HG03066 (cell line): ENCODE data around the gene ZNF576.
"Not testable (repeated sequence)": the region's sequence is repeated elsewhere in the genome, so short reads cannot be mapped to it uniquely, and the experiment has no call there.

Experiments
- ATAC-seq: cut with Tn5 transposase; IDR thresholded peaks from one replicate; pipeline ENCODE4 v1.9.1; 2021; ENCODE audit warnings: low read depth; ENCODE audit not compliant: unreplicated experiment

ZNF576 gene

DNA sequence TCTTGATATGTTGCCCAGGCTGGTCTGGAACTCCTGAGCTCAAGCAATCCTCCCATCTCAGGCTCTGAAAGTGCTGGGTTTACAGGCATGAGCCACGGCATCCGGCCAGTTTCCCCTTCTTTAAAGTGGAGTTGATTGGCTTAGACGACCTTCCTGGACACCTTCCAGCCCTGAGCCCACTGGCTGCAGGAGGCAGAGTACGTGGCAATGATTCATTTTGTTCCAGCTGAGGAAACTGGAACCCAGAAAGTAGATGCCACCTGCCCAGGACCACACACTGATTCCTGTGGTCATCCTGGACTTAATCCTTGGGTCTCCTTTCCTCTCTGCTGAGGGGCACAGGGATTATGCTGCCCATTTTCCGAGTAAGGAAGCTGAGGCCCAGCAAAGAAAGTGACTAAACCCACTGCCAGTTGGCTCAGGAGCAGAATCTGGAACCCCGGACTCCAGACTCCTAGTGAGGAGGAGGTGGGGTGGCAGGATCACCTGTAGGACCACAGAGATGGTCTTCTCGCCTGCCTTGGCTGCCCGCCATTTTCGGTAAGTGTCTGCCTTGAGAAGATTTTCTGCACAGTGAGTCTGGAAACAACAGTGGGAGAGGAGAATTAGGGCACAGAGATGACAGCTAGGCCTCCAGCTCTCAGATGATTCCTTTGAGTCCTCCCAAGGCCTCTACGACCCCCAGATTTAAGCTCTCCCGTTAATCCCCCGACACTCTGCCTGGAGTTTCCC lies 21.8 kb upstream of the ZNF576 start:
- no peak for ATAC-seq

DNA sequence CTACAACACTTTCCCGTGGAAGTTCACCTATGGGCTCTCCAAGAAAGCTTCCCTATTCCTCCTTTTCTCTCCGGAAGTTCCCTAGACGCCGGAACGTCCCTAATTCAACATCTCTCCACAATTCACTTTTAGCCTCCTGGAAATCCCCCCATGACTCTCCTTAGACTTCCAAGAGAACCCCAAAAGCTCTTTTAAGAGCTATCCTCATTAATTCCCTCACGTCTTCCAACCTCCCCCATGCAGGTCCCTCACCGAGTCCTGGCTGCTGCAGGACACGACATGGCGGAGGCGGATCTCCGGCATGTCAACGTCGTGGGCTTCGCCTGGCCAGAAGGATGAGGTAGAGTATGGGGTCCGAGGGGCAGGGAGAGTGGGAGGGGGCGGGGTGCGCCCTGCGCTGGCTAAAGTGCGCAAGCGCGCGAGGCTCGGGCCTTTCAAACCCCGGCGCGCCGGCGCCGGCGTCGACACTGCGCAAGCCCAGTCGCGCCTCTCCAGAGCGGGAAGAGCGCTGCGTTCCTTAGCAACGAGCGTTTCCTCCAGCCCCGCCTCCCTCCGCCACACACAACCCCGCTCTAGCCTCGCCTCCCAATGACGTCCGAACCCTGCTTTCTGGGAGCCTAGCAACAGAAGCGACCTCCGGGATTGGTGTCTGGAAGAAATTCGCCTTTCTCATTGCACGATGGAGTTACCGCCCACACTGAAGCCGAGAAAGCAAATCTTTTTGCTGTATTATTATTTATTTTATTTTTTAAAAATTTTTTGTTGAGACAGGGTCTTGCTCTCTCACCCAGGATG lies 21.0 kb upstream of the ZNF576 start, which contains the start of the genes PINLYP and XRCC1:
Gene PINLYP, plus strand, starts transcription at position 646 of the 795 bp plus-strand sequence. CDS start 1,391 bp downstream, outside the sequence.
Gene XRCC1, minus strand, starts transcription at position 372 of the 795 bp plus-strand sequence. Its CDS starts 69 bp downstream, at position 303.
- peak; percentile 98 for ATAC-seq

DNA sequence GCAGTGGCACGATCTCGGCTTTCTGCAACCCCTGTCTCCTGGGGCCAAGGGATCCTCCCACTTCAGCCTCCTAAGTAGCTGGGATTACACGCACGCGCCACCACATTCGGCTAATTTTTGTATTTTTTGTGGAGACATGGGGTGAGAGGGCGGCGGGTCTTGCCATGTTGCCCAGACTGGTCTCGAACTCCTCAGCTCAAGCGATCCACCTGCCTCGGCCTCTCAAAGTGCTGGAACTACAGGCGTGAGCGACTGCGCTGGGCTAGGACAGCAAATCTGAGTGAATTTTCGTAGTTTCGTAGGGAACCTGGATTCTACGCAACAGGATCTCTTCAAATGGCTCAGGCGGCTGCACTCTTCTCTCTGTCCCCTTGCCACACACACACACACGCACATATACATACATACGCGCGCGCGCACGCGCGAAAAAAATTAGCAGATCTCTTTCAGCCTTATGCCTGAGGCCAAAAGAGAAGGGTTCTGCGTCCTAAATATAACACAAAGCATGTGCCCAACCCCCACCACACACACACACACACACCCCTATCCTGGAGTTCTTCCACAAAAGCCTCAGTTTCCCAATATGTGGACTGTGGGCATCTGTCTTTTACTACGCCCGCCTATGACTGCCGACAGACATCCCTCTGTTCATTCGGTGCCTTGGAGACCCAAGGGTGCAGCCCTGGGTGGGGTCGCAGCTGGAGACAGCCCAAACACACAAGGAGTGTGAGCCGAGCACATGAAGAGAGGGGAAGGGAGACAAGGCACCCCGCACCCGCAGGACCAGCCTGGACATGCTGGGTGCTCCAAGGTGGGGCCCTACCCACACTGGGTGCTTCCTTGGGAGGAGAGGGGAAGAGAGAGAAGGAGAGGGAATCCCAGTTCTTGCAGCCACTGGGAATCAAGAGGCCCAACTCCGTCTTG lies 20.2 kb upstream of the ZNF576 start:
- no peak for ATAC-seq

DNA sequence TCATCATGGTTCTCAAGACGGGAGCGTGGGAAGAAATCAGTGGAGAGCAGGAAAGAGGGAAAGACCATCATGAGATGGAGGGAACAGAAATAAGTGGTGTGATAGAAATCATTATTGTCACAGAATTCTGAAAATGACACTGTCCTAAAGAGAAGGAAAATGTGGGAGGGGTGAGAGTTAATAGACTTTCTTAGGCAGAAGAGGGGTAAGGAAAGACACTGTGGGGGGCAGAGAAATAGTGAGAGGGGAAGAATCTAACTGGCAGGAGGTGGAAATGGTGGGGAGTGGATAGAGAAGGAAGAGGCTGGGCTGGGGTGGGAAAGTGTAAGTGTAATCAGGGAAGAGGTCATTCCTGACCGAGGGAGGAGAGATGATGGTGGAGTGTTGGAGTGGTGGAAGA lies 17.6 kb upstream of the ZNF576 start:
- ATAC-seq, result no peak

DNA sequence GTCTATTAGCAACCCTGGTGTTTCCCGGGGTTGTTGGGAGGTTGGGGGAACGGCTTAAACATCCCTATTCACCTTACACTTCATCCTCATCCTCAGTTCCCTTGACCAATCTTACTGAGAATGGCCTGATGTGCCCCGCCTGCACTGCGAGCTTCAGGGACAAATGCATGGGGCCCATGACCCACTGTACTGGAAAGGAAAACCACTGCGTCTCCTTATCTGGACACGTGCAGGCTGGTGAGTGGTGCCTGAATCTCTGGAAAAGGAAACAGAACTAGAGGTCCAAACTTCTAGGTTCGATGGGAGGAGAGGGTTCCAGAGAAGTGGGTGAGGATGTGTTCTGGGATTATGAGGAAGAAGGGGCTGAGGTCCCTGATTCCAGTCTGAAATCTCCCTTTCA lies 14.9 kb upstream of the ZNF576 start:
- ATAC-seq, result no peak

DNA sequence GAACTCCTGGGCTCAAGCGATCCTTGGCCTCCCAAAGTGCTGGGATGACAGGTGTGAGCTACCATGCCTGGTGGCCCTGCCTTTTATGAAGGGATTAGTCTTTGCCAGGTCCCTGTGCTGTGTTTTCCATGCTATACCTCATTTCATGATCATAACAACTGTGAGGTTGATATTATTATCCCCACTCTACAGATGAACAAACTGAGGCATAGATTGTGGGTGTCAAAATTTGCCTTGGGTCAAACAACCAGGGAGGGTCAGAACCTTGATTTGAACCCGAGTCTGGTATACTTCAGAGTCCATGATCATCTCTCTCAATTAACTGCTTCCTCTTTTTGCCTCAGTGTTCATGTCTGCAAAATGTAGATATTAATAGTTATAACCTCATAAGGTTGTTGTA lies 13.9 kb upstream of the ZNF576 start:
- no peak for ATAC-seq

DNA sequence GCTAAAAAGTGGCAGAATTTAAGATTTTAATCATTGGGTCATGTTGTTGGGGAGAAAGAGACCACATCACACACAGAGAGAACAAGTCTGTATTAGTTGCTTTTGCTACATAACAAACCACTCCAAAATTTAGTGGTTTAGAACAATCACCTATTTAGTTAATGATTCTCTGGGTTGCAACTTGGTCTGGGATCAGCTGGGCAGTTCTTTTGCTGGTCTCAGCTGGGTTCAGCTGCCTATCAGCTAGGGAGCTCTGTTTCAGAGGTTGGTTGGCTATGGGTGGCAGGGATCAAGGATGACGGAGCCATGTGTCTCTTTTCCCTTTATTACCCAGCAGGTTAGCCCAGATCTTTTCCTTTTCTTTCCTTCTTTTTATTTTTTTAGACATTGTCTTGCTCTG lies 11.9 kb upstream of the ZNF576 start:
- ATAC-seq, result no peak

DNA sequence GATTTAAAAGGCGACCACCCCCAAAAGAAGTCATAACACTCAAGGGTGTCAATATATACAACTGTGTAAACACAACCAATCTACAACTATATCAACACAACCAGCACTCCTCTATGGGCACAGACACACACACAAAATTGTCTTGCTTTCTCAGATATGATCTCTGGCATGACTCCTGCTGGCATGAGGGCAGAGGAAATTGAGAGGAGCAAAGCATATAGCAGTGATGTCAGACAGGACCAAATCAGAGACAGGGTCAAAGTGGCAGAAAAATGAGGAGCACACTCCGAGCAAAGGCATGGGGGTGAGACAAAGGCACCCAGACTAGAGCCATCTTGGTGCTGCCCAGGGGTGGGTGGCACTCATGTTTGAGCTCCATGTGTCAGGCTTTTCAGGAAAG lies 10.0 kb upstream of the ZNF576 start:
- no peak for ATAC-seq

DNA sequence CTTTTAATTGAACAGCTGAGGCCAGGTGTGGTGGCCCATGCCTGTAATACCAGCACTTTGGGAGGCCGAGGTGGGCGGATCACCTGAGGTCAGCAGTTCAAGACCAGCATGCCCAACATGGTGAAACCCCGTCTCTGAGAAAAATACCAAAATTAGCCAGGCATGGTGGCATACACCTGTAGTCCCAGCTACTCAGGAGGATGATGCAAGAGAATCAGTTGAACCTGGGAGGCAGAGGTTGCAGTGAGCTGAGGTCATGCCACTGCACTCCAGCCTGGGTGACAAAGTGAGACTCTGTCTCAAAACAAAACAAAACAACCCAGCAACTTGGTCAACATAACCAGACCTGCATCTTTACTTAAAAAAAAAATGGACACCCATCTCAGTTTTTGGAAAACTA lies 9.4 kb upstream of the ZNF576 start:
- ATAC-seq, result not testable (repeated sequence)

DNA sequence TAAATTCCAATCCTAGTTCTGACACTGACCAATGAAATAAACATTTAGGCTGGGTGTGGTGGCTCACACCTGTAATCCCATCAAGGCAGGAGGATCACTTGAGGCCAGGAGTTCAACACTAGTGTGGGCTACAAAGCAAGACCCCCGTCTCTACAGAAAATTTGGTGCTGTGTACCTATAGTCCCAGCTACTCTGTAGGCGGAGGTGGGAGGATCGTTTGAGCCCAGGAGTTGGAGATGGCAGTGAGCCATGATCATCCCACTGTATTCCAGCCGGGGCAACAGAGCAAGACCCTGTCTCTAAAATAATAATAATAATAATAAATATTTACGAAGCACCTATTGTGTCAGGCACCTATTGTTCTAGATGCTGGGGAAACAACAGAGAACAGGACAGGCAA lies 7.1 kb upstream of the ZNF576 start:
- no peak for ATAC-seq

DNA sequence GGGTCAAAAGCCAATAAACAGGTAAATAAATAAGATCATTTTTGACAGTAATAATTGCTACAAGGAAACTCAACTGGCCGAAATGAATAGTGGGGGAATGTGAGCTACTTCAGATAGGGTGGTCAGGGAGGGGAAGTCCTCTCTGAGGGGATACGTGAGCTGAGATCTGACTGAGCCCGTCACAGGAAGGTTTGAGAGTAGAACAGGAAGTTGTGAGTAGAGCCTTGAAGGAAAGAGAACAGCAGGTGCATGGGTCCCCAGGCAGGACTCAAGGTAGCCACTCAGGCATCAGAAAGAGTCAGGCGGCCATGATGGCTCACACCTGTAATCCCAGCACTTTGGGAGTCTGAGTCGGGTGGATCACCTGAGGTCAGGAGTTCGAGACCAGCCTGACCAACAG lies 6.7 kb upstream of the ZNF576 start:
- ATAC-seq, result no peak

DNA sequence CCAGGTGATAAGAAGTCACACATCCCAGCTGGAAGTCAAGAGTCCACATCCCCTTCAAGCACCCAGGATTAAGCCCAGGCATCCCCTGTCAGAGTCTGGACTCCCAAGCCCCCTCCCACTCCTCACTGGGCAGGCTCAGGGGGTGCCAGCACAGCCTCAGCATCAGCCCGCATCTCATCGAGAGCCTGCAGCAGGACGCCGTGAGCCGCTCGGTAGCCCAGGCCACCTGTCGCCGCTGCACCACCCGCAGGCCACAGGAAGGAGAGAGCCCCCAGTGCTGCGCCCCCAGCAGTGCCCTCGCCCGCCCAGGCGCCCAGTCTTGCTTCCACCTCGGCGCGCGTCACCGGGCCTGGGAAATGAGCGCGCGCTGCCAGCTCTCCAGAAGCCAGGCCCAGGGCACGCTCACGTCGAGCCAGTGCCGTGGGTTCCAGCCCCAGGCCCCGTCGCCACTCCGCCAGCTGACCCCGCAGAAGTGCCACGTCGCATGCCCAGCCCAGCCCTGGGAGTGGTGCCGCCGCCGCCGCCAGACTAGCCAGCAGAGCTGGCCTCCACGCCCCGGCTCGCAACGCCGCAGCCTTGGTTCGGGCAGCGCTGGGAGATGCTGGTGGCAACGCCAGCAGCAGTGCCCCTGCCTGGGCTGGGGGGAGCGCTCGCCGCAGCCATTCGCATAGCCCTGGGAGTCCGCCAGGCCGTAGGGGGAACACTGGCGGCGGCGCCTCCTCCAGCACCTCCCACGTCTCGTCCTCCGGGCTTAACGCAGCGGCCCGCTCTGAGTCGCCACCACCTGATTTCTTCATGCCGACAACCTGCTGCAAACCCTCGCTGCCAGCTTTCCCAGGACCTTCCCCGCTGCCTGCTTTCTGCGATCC lies 4.3 kb upstream of the ZNF576 start:
- ATAC-seq, result no peak

DNA sequence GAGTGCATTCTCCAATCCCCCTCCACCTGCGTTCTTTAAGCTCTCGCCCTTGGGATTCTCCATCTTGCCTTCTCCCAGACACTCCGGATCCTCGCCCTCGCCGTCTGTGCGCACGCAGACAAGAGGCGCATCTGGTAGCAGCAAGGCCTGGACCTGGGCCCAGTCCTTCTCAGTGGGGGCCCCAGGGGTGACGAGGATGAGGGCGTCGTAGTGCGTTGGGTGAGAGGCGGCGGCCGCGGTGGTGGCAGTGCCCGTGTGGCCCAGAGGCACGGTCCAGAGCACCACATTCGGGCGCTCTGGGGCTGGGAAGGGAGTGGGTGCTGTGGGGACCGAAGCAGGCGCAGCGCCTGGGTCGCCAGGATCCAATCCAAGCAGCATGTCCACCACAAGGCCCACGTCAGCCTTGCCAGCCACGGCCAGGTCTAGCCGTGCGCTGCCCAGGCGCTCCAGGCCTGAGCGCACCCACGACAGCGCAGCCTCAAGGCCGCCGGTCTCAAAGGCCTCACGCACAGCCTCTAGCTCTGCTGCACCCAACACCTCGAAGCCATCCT lies 3.5 kb upstream of the ZNF576 start:
- ATAC-seq, result no peak

DNA sequence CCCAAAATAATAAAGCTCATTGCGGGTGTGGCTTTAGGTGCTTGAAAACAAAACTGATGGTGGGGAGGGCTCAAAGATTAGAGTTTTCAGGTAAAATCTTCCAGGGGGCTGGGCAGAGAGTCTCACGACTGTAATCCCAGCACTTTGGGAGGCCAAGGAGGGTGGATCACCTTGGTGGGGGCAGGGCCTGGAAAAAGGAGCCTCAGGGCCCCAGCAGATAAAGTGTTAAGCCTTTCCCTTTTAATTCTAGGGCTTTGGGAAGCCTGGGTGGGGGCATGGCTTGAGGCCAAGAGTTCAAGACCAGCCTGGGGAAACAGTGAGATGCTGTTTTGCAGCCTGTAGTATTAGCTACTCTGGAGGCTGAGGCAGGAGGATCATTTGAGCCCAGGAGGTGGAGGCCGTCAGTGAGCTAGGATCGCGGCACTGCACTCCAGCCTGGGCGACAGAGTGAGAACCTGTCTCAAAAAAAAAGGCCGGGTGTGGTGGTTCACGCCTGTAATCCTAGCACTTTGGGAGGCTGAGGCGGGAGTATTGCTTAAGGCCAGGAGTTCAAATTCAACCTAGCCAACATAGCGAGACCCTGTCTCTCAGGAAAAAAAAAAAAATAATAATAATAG lies 2.2 kb upstream of the ZNF576 start:
- ATAC-seq, result no peak

DNA sequence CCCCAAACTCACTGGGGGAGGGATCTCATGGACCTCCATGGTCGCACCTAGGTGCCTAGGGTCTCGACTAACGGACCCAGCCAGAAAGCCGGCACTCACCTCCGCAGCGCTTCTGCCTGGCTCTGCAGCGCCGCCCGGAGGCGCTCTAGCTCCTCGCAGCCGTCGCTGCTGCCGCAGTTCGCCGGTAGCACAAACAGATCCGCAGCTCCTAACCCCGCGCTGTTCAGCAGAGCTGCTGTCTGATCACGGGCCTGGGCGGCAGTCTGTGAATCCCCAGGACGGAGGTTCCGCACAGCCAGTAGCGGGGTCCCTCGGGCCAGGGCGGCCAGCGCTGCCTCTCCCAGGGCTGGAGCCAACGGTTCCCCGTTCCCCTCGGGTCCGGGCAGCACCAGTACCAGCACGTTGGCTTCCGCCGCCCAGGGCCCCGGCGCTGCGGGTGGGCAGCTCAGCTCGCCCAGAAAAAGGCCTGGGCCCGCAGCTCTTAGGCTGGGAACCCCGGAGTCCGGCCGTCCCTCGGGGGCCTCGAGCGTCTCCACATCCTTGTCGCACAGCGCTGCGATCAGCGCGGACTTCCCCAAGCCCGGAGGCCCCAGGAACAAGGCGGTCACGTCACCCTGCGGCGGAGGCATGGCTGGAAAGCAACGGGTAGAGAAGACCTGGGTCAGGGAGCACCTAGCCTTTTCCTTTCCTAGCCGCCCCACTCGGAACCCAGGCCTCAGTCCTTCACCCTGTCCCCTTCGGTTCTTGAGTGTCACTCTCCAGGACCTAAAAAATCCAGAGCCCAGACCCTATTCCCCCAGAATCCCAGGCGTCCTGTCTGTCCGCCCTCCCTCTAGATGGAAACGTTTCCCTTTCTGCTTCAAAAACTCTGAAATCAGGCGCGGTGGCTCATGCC lies 1.4 kb upstream of the ZNF576 start:
- no peak for ATAC-seq

DNA sequence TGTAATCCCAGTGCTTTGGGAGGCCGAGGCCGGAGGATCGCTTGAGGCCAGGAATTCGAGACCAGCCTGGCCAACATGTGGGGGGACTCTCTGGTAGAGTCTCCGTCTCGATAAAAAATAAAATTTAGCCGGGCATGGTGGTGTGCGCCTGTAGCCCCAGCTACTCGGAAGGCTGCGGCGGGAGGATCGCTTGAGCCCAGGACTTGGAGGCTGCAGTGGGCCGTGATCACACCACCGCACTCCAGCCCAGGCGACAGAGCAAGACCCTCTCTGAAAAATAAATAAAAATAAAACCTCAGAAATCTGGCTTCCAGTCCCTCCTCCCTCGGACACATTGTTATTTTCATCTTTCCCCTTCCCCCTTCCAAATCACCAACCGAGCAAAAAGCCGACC lies 793 bp upstream of the ZNF576 start:
- no peak for ATAC-seq

DNA sequence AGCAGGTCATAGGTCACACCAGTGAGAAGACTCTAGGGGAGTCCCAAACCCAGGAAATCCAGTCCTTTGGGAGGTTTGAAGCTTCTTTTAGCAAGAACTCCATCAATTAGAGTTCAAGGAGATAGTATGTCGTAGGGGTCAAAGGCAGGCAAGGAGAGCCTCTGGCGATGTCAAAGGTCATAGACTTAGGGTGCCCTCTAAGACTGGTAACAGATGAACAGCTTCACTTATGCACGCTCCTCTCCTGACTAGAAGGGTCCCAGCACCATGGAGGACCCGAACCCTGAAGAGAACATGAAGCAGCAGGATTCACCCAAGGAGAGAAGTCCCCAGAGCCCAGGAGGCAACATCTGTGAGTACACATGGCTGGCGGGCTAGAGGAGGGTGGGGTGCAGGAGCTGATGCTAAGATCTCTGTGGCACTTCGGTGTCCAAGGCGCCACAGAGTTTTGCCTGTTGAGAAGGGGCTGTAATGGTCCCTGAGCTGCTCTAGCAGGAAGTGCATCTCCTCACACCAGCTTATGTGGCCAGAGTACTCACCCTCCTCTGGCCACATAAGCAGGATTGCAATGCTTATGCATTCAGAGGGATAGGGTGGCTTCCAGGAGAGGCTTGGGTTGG lies 557 bp downstream of the ZNF576 start:
- ATAC-seq, result no peak

DNA sequence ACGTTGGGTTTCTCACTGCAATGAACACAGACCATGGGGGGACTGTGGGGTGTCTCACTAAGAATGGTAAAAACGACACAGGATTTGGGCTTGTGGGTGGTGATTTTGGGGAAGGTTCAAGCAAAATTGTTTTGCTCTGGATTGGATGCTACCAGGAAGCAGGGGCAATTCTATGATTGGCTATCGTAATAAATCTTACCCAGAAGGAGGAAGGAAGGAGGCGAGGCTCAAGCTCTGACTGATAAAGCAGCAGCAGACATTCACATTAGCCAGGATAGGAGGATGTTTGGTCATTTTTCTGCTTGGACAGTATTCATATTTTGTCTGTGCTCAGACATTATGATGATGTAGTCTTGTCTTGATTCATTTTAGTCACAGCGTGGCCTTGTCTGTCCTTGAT lies 1.5 kb downstream of the ZNF576 start:
- no peak for ATAC-seq
